HCT116 (cell line): ENCODE measurements around the gene ANKRD13C. TPM values are rescaled to one million over a fixed set of nuclear protein-coding genes. Genes with fewer than 3 reads are reported as not detected.

Source experiments
- ATAC-seq: fragments of 200-7000 bp; cut with Tn5 transposase; 2 replicates; pipeline ENCODE4 v1.9.1; 2020; ENCODE audit warnings: mild to moderate bottlenecking, moderate library complexity
- BruUV-seq: library from RNA; stranded (reverse); fragments of 400-500 nt; replicated peaks from 2 replicates; lab custom pipeline; 2021; lab: Mats Ljungman, UMichigan
- CTCF ChIA-PET: fragments of 300-600 bp; sonication (Branson Sonifier 250); formaldehyde crosslinking; loops from one replicate; lab custom pipeline; 2021; ENCODE audit warnings: antibody characterized with exemption; lab: Charles Lee
- POLR2A ChIA-PET: fragments of 300-600, 350-600 bp; sonication (Branson Sonifier 250); formaldehyde crosslinking; loops from one replicate; lab custom pipeline; 2021; ENCODE audit warnings: antibody characterized with exemption; lab: Charles Lee
- RAD21 ChIA-PET, 2 experiments: fragments of 300-600 bp; sonication (Branson Sonifier 250); formaldehyde crosslinking; loops; one replicate each; lab custom pipeline; 2023; ENCODE audit warnings: low total read pairs in 2 of 2; ENCODE audit not compliant: uncharacterized antibody in 2 of 2, unreplicated experiment in 2 of 2, low non-redundant PET in 1 of 2; lab: Charles Lee
- DNase-seq: peaks from one replicate; pipeline ENCODE4 v3.0.0-alpha.2; 2010; ENCODE audit warnings: low read depth, low spot score
- H2AFZ ChIP-seq: fragments of 200-600 bp; shearing (Covaris generic), sonication (generic); 2 replicates; pipeline ENCODE4 v1.6.1; 2017; ENCODE audit warnings: low read depth, mixed run types, mixed read lengths, antibody characterized with exemption, low read length; ENCODE audit not compliant: poor library complexity, severe bottlenecking
- H3K27ac ChIP-seq: 2 replicates; pipeline ENCODE4 v1.5.1; 2012; ENCODE audit warnings: low read depth, low read length
- H3K27me3 ChIP-seq: fragments of 200-600 bp; sonication (generic); 2 replicates; pipeline ENCODE4 v1.6.1; 2016; ENCODE audit warnings: mixed run types, low read length, mixed read lengths; ENCODE audit not compliant: insufficient read depth
- H3K36me3 ChIP-seq, 2 experiments: fragments of 200-500 bp in 1 of 2; fragments of 200-600 bp in 1 of 2; sonication (Bioruptor generic) in 1 of 2; sonication (generic) in 1 of 2; 2 replicates each; pipeline versions ENCODE4 v1.5.1 to v1.6.1; 2014 to 2016; ENCODE audit warnings: low read length in 2 of 2, inconsistent platforms in 1 of 2, mixed read lengths in 1 of 2, mixed run types in 1 of 2; ENCODE audit not compliant: insufficient read depth in 2 of 2, control insufficient read depth in 1 of 2
- H3K4me1 ChIP-seq, 2 experiments: fragments of 200-600 bp in 1 of 2; sonication (generic) in 1 of 2; 2 replicates each; pipeline versions ENCODE4 v1.5.1 to v1.6.1; 2012 to 2017; ENCODE audit warnings: low read length in 2 of 2, inconsistent platforms in 1 of 2, mild to moderate bottlenecking in 1 of 2, mixed read lengths in 1 of 2, mixed run types in 1 of 2, moderate library complexity in 1 of 2; ENCODE audit not compliant: insufficient read depth in 2 of 2, control insufficient read depth in 1 of 2
- H3K4me2 ChIP-seq: fragments of 200-600 bp; sonication (generic); 2 replicates; pipeline ENCODE4 v1.6.1; 2017; ENCODE audit warnings: mixed run types, low read length, mixed read lengths
- H3K4me3 ChIP-seq, 2 experiments: fragments of 200-600 bp in 1 of 2; sonication (generic) in 1 of 2; replicated peaks in 1 of 2; 2 replicates each; pipeline ENCODE4 v1.5.1; 2011 to 2016; ENCODE audit warnings: low read length in 2 of 2, control low read depth in 1 of 2, low read depth in 1 of 2, mild to moderate bottlenecking in 1 of 2, mixed read lengths in 1 of 2, mixed run types in 1 of 2
- H3K79me2 ChIP-seq: fragments of 200-600 bp; sonication (generic); 2 replicates; pipeline ENCODE4 v1.6.1; 2017; ENCODE audit warnings: mild to moderate bottlenecking, mixed run types, low read length, moderate library complexity, mixed read lengths; ENCODE audit not compliant: insufficient read depth
- H3K9ac ChIP-seq: fragments of 200-600 bp; sonication (generic); 2 replicates; pipeline ENCODE4 v1.6.1; 2016; ENCODE audit warnings: low read length, mixed read lengths
- H3K9me2 ChIP-seq: fragments of 200-600 bp; sonication (generic), shearing (Covaris generic); 2 replicates; pipeline ENCODE4 v1.6.1; 2017; ENCODE audit warnings: mixed run types, mild to moderate bottlenecking, moderate library complexity; ENCODE audit not compliant: insufficient read depth
- H3K9me3 ChIP-seq, 2 experiments: fragments of 200-500 bp in 1 of 2; fragments of 200-600 bp in 1 of 2; sonication (Bioruptor generic) in 1 of 2; sonication (generic) in 1 of 2; 2 replicates each; pipeline ENCODE4 v1.6.1; 2014 to 2017; ENCODE audit warnings: low read length in 2 of 2, mixed read lengths in 2 of 2, inconsistent platforms in 1 of 2, low read depth in 1 of 2, mild to moderate bottlenecking in 1 of 2, mixed run types in 1 of 2, moderate library complexity in 1 of 2; ENCODE audit not compliant: control insufficient read depth in 1 of 2, insufficient read depth in 1 of 2
- H4K20me1 ChIP-seq: fragments of 200-600 bp; sonication (generic), shearing (Covaris generic); 2 replicates; pipeline ENCODE4 v1.6.1; 2017; ENCODE audit warnings: mixed run types, mild to moderate bottlenecking, moderate library complexity; ENCODE audit not compliant: insufficient read depth
- CEBPB ChIP-seq: IDR thresholded peaks from 2 replicates; pipeline ENCODE4 v1.6.1; 2012; ENCODE audit warnings: low read depth
- ELF1 ChIP-seq: IDR thresholded peaks from 2 replicates; pipeline ENCODE4 v1.6.1; 2012; ENCODE audit warnings: low read depth, borderline replicate concordance
- FOSL1 ChIP-seq: IDR thresholded peaks from 2 replicates; pipeline ENCODE4 v1.6.1; 2012; ENCODE audit warnings: low read depth
- JUND ChIP-seq: IDR thresholded peaks from 2 replicates; pipeline ENCODE4 v1.6.1; 2012
- POLR2A ChIP-seq: IDR thresholded peaks from 2 replicates; pipeline ENCODE4 v1.7.0; 2011; ENCODE audit warnings: borderline replicate concordance; ENCODE audit not compliant: insufficient read depth, insufficient read length; ENCODE audit errors: extremely low read depth
- POLR2AphosphoS5 ChIP-seq: IDR thresholded peaks from 2 replicates; pipeline ENCODE4 v1.6.1; 2011; ENCODE audit warnings: mild to moderate bottlenecking, low read depth, low read length, moderate library complexity
- RAD21 ChIP-seq: IDR thresholded peaks from 2 replicates; pipeline ENCODE4 v1.6.1; 2012; ENCODE audit warnings: low read depth, mild to moderate bottlenecking
- REST ChIP-seq: IDR thresholded peaks from 2 replicates; pipeline ENCODE4 v1.6.1; 2012; ENCODE audit warnings: low read depth
- SIN3A ChIP-seq: IDR thresholded peaks from 2 replicates; pipeline ENCODE4 v1.6.1; 2012; ENCODE audit warnings: low read depth
- SRF ChIP-seq: IDR thresholded peaks from 2 replicates; pipeline ENCODE4 v1.6.1; 2012; ENCODE audit warnings: low read depth
- TCF7L2 ChIP-seq: IDR thresholded peaks from 2 replicates; pipeline ENCODE4 v1.7.0; 2011; ENCODE audit warnings: borderline replicate concordance, inconsistent platforms; ENCODE audit not compliant: insufficient read depth, insufficient read length; ENCODE audit errors: extremely low read depth
- YY1 ChIP-seq: IDR thresholded peaks from 2 replicates; pipeline ENCODE4 v1.6.1; 2011; ENCODE audit warnings: low read length, low read depth, moderate library complexity, mild to moderate bottlenecking; ENCODE audit not compliant: insufficient replicate concordance; ENCODE audit errors: extremely low read depth
- ZBTB33 ChIP-seq: IDR thresholded peaks from 2 replicates; pipeline ENCODE4 v1.6.1; 2011; ENCODE audit warnings: mild to moderate bottlenecking, low read length, moderate library complexity; ENCODE audit not compliant: insufficient replicate concordance; ENCODE audit errors: extremely low read depth
- ZFX ChIP-seq: fragments of 450-650 bp; IDR thresholded peaks from 2 replicates; pipeline ENCODE4 v1.6.1; 2017
- ZNF274 ChIP-seq: fragments of 200-500 bp; sonication (Bioruptor generic); IDR thresholded peaks from 2 replicates; pipeline ENCODE4 v1.6.1; 2014; ENCODE audit warnings: mild to moderate bottlenecking, low read depth, low read length, inconsistent platforms
- intact Hi-C: fragments of 100-400 bp; cut with micrococcal nuclease; formaldehyde crosslinking; loops from 2 replicates; pipeline ENCODE4 v1.10.0; 2022
- total RNA-seq: library from RNA; stranded (reverse); gene quantifications from one replicate; pipeline ENCODE4 v1.2.1, GENCODE V29; 2021; ENCODE audit not compliant: unreplicated experiment

ANKRD13C gene
- total RNA-seq, 1 experiment from 2014 or later = 21.1 TPM

GRCh38 chr1:70288166-70288565, 66.4 kb downstream of the ANKRD13C start (continued):
- TF ChIP-seq REST (no peak), ZNF274 (no peak), POLR2A (no peak), ZFX (no peak), SIN3A (no peak), CEBPB (no peak)
- TF ChIP-seq, all 23 proteins: peak for 0

GRCh38 chr1:70286453-70286852, 68.1 kb downstream of the ANKRD13C start:
- Histone ChIP-seq H3K27me3 (no peaks in the 10 kb centered on the region), H3K9ac (no peak overlapping the region), H4K20me1 (no peaks in the 10 kb centered on the region), H3K27ac (no peak overlapping the region), H3K36me3 (no peaks in the 10 kb centered on the region), H3K4me1 (peaks cover 0 to 4% of the 10 kb centered on the region in 2 experiments; a peak in 2 of 4 replicates), H3K4me3 (no peak overlapping the region), H2AFZ (no peak overlapping the region), H3K79me2 (peaks cover 10% of the 10 kb centered on the region), H3K9me3 (no peaks in the 10 kb centered on the region), H3K9me2 (no peaks in the 10 kb centered on the region), H3K4me2 (no peak overlapping the region)
- intact Hi-C loops = no loop called here
- DNase-seq (no peak), ATAC-seq (no peak)
- TF ChIP-seq ELF1 (no peak), ZBTB33 (no peak), POLR2A (no peak), ZNF274 (no peak), YY1 (no peak), TCF7L2 (no peak), FOSL1 (no peak), RAD21 (no peak), SRF (no peak), POLR2AphosphoS5 (no peak), JUND (no peak)
- no TSS peak for BruUV-seq
- POLR2A ChIA-PET = no interaction called here
- RAD21 ChIA-PET = no interaction called here
- CTCF ChIA-PET = no interaction called here
